Muscle of leg (tissue), 11 donors: ENCODE results near the gene OCLN. TPM values are rescaled to one million over a fixed set of nuclear protein-coding genes. Genes with fewer than 3 reads are reported as not detected.
"Not testable (repeated sequence)": the region's sequence is repeated elsewhere in the genome, so short reads cannot be mapped to it uniquely, and the experiment has no call there.

Source experiments
- DNase-seq: peaks from one replicate; pipeline ENCODE4 v3.0.0; 2013
- H3K27ac ChIP-seq: one replicate; pipeline ENCODE4 v1.5.1; 2013; ENCODE audit warnings: mild to moderate bottlenecking, low read length, control low read depth
- H3K27me3 ChIP-seq: one replicate; pipeline ENCODE4 v1.6.1; 2013; ENCODE audit warnings: low read length; ENCODE audit not compliant: control insufficient read depth, insufficient read depth
- H3K36me3 ChIP-seq: one replicate; pipeline ENCODE4 v1.6.1; 2013; ENCODE audit warnings: low read length; ENCODE audit not compliant: control insufficient read depth, insufficient read depth
- H3K4me1 ChIP-seq: one replicate; pipeline ENCODE4 v1.6.1; 2013; ENCODE audit warnings: low read length; ENCODE audit not compliant: control insufficient read depth, insufficient read depth
- H3K4me3 ChIP-seq: one replicate; pipeline ENCODE4 v1.5.1; 2013; ENCODE audit warnings: low read length, control low read depth
- H3K9me3 ChIP-seq: replicated peaks from 2 replicates; pipeline ENCODE4 v1.6.1; 2013; ENCODE audit warnings: low read depth, low read length; ENCODE audit not compliant: control insufficient read depth
- WGBS: methylation state at CpG from one replicate; pipeline ENCODE4 v1.1.5; 2013; ENCODE audit warnings: missing lambda C conversion rate; ENCODE audit not compliant: insufficient coverage; 5-methylcytosine and 5-hydroxymethylcytosine counted together
- polyA plus RNA-seq, 8 donors: library from polyadenylated mRNA; unstranded; fragments of 120-200 nt; gene quantifications; one replicate each; pipeline versions ENCODE4 v1.2.1 to v1.2.3, GENCODE V29; 2013; ENCODE audit warnings: inconsistent platforms in 1 of 8, low replicate concordance in 1 of 8; ENCODE audit not compliant: insufficient read length in 8 of 8, insufficient read depth in 1 of 8
- total RNA-seq: library from RNA; stranded (reverse); fragments of 120-200 nt; gene quantifications from one replicate; pipeline ENCODE4 v1.2.4, GENCODE V29; 2013

The OCLN gene
- total and polyA plus RNA-seq, 9 donors, result 0.59 to 6.8 (median 2.5) TPM

- H3K27me3 ChIP-seq, result no peaks in the 10 kb centered on the region
- no peaks in the 10 kb centered on the region for H3K4me1 ChIP-seq
- no peak overlapping the region for H3K4me3 ChIP-seq
- 88% methylated on average over 1 of the region's 9 CpGs for WGBS
- H3K27ac ChIP-seq, result no peak overlapping the region
- DNase-seq, result no peak
- no peaks in the 10 kb centered on the region for H3K9me3 ChIP-seq
- no peaks in the 10 kb centered on the region for H3K36me3 ChIP-seq
Observed at GRCh38 chr5:69526660-69527059, 34.1 kb downstream of the OCLN start.

- DNase-seq, result no peak
- no peak overlapping the region for H3K4me3 ChIP-seq
- no peaks in the 10 kb centered on the region for H3K36me3 ChIP-seq
- no peaks in the 10 kb centered on the region for H3K4me1 ChIP-seq
- H3K27ac ChIP-seq, result no peak overlapping the region
- no peaks in the 10 kb centered on the region for H3K9me3 ChIP-seq
- 82% methylated on average over 5 of the region's 7 CpGs for WGBS
- H3K27me3 ChIP-seq, result no peaks in the 10 kb centered on the region
Observed at GRCh38 chr5:69527128-69527770, 34.7 kb downstream of the OCLN start.

- Histone ChIP-seq H3K4me1 (no peaks in the 10 kb centered on the region), H3K27ac (no peak overlapping the region), H3K36me3 (no peaks in the 10 kb centered on the region), H3K27me3 (no peaks in the 10 kb centered on the region), H3K4me3 (no peak overlapping the region), H3K9me3 (no peaks in the 10 kb centered on the region)
- 76% methylated on average over 3 of the region's 5 CpGs for WGBS
- DNase-seq, result no peak
Observed at GRCh38 chr5:69528035-69528434, 35.4 kb downstream of the OCLN start.

GRCh38 chr5:69528609-69529008 lies 36.0 kb downstream of the OCLN start:
- Histone ChIP-seq H3K27me3 (no peaks in the 10 kb centered on the region), H3K27ac (no peak overlapping the region), H3K9me3 (no peaks in the 10 kb centered on the region), H3K4me1 (no peaks in the 10 kb centered on the region), H3K4me3 (no peak overlapping the region), H3K36me3 (no peaks in the 10 kb centered on the region)
- no CpG with 5 or more reads among the region's 4 CpGs for WGBS
- no peak for DNase-seq

- Histone ChIP-seq H3K27me3 (no peaks in the 10 kb centered on the region), H3K27ac (no peak overlapping the region), H3K36me3 (no peaks in the 10 kb centered on the region), H3K4me3 (no peak overlapping the region), H3K4me1 (no peaks in the 10 kb centered on the region), H3K9me3 (no peaks in the 10 kb centered on the region)
- WGBS, result 82% methylated on average over 7 of the region's 7 CpGs
- no peak for DNase-seq
Observed at GRCh38 chr5:69530561-69531405, 38.2 kb downstream of the OCLN start.

- H3K27me3 ChIP-seq, result no peaks in the 10 kb centered on the region
- no peaks in the 10 kb centered on the region for H3K36me3 ChIP-seq
- DNase-seq, result no peak
- H3K4me1 ChIP-seq, result no peaks in the 10 kb centered on the region
- H3K4me3 ChIP-seq, result no peak overlapping the region
- WGBS, result 50% methylated on average over 1 of the region's 3 CpGs
- H3K9me3 ChIP-seq, result no peaks in the 10 kb centered on the region
- no peak overlapping the region for H3K27ac ChIP-seq
Observed at GRCh38 chr5:69531406-69531801, 38.8 kb downstream of the OCLN start.

GRCh38 chr5:69537911-69538310 lies 45.3 kb downstream of the OCLN start:
- H3K36me3 ChIP-seq, H3K9me3 ChIP-seq, H3K4me3 ChIP-seq, H3K4me1 ChIP-seq, H3K27ac ChIP-seq, H3K27me3 ChIP-seq, DNase-seq: not testable (repeated sequence)
- no CpG with 5 or more reads among the region's 3 CpGs for WGBS

- not testable (repeated sequence) for DNase-seq, H3K36me3 ChIP-seq, H3K27me3 ChIP-seq, H3K27ac ChIP-seq, H3K4me1 ChIP-seq, H3K9me3 ChIP-seq, H3K4me3 ChIP-seq
- no CpG with 5 or more reads among the region's 2 CpGs for WGBS
Observed at GRCh38 chr5:69538735-69539134, 46.1 kb downstream of the OCLN start.

- not testable (repeated sequence) for H3K4me3 ChIP-seq, H3K36me3 ChIP-seq, H3K9me3 ChIP-seq, DNase-seq, H3K27me3 ChIP-seq, H3K27ac ChIP-seq, H3K4me1 ChIP-seq
- WGBS, result no CpG with 5 or more reads among the region's 1 CpG
Observed at GRCh38 chr5:69541347-69541746, 48.8 kb downstream of the OCLN start.

GRCh38 chr5:69542838-69543618 lies 50.4 kb downstream of the OCLN start:
- H3K27ac ChIP-seq, H3K4me1 ChIP-seq, DNase-seq, H3K36me3 ChIP-seq, H3K4me3 ChIP-seq, H3K27me3 ChIP-seq, H3K9me3 ChIP-seq: not testable (repeated sequence)
- no CpG with 5 or more reads among the region's 3 CpGs for WGBS
